Mammary microvascular endothelial cell (primary cell): ENCODE measurements around the gene MYCN. TPM values are rescaled to one million over a fixed set of nuclear protein-coding genes. Genes with fewer than 3 reads are reported as not detected.

ENCODE experiments used
- total RNA-seq: library from RNA; depleted of rRNA; stranded (reverse); fragments of >200 nt; gene quantifications from 2 replicates; pipeline ENCODE4 v1.2.3, GENCODE V29; 2015

The MYCN gene
- total RNA-seq = 0.39 and 0.73 TPM in 2 replicates

DNA sequence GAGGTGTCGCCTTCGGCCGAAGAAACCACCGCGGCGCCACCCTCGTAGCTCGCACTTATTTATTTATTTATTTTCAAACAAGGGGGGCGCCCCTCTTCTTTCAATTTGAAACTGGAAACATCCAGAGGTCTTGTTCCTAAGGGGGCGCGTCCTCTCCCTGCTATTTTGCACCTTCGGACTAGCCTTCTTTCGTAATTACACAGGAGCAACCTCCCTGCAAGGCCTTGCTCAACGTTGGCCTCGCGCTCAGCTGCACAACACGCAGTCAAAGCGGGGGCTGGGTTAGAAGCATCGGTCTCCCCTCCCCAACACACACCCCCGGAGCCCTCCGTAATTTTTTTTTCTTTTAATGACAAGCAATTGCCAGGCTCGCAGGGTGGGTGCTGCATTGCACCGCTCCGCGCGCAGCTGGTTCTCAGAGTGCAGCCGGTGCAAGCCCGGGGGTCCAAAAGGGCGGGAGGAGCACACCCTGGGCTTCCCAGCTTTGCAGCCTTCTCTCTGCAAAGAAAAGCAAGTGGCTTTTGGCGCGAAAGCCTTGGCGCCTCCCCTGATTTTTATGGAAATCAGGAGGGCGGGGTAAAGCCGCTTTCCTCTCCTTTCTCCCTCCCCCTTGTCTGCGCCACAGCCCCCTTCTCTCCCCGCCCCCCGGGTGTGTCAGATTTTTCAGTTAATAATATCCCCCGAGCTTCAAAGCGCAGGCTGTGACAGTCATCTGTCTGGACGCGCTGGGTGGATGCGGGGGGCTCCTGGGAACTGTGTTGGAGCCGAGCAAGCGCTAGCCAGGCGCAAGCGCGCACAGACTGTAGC, at the start of gene MYCN:
Gene MYCN (plus strand): TSS at position 697 of the 807 bp plus-strand sequence. CDS start 1,515 bp downstream, outside the sequence.

